Endothelial cell of umbilical vein (primary cell): ENCODE data around the gene ACER1.

Experiments
- CTCF ChIP-seq, 2 donors: IDR thresholded peaks; 1 replicate in 1 of 2; 2 replicates in 1 of 2; pipeline ENCODE4 v1.5.1; 2011; ENCODE audit warnings: low read length in 2 of 2, mild to moderate bottlenecking in 2 of 2, moderate library complexity in 2 of 2, control low read depth in 1 of 2, inconsistent platforms in 1 of 2, low read depth in 1 of 2; ENCODE audit not compliant: insufficient read depth in 1 of 2; ENCODE audit errors: extremely low read depth in 1 of 2
- EZH2 ChIP-seq: IDR thresholded peaks from 2 replicates; pipeline ENCODE4 v1.6.1; 2012; ENCODE audit warnings: borderline replicate concordance, low read depth, mild to moderate bottlenecking, moderate library complexity, low read length, inconsistent platforms; ENCODE audit not compliant: severe bottlenecking
- TF ChIP-seq, protein P1 (sequence below): IDR thresholded peaks from 2 replicates; pipeline ENCODE4 v1.6.1; 2011; ENCODE audit not compliant: insufficient read depth, insufficient read length

- TF ChIP-seq CTCF (IDR thresholded peaks at IDR 0.05; ENCODE audit: extremely low read depth in 1 of 2, insufficient read depth in 1 of 2, low read depth in 1 of 2, low read length in 2 of 2) (no peak), EZH2 (no peak)
- TF ChIP-seq, protein P1, sequence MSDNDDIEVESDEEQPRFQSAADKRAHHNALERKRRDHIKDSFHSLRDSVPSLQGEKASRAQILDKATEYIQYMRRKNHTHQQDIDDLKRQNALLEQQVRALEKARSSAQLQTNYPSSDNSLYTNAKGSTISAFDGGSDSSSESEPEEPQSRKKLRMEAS, result no peak
Measured at GRCh38 chr19:6381030-6381750, 47.8 kb upstream of the ACER1 start.
